Kidney (tissue), 14 donors: ENCODE data around the gene ACY1. TPM values are rescaled to one million over a fixed set of nuclear protein-coding genes. Genes with fewer than 3 reads are reported as not detected.
"Not testable (repeated sequence)": the region's sequence is repeated elsewhere in the genome, so short reads cannot be mapped to it uniquely, and the experiment has no call there.

ENCODE experiments used
- DNase-seq, 5 donors: peaks; one replicate each; pipeline ENCODE4 v3.0.0-alpha.2; 2013 to 2020
- FAIRE-seq: peaks from 2 replicates; lab custom pipeline; 2012; peaks lifted over from hg19 to GRCh38; lab: Jason Lieb, UNC
- H3K27ac ChIP-seq, 2 donors: one replicate each; pipeline ENCODE4 v1.7.0; 2013; ENCODE audit warnings: low read depth in 2 of 2, low read length in 2 of 2, inconsistent platforms in 1 of 2
- H3K27me3 ChIP-seq: one replicate; pipeline ENCODE4 v1.7.1; 2013; ENCODE audit warnings: low read length, inconsistent platforms; ENCODE audit not compliant: control insufficient read depth, insufficient read depth
- H3K36me3 ChIP-seq, 3 donors: one replicate each; pipeline versions ENCODE4 v1.7.0 to v1.7.1; 2013; ENCODE audit warnings: low read length in 3 of 3, control low read depth in 1 of 3, inconsistent platforms in 1 of 3; ENCODE audit not compliant: insufficient read depth in 3 of 3, control insufficient read depth in 2 of 3
- H3K4me1 ChIP-seq, 3 donors: one replicate each; pipeline versions ENCODE4 v1.7.0 to v1.7.1; 2013; ENCODE audit warnings: low read length in 3 of 3, inconsistent platforms in 1 of 3, low read depth in 1 of 3; ENCODE audit not compliant: control insufficient read depth in 2 of 3, insufficient read depth in 2 of 3
- H3K4me3 ChIP-seq, 3 donors: one replicate each; pipeline versions ENCODE4 v1.7.0 to v1.8.1; 2013; ENCODE audit warnings: low read length in 3 of 3, control low read depth in 1 of 3, inconsistent platforms in 1 of 3
- H3K9ac ChIP-seq, 3 donors: one replicate each; pipeline versions ENCODE4 v1.7.0 to v1.7.1; 2013; ENCODE audit warnings: low read length in 3 of 3, control low read depth in 1 of 3, inconsistent platforms in 1 of 3
- H3K9me3 ChIP-seq, 3 donors: one replicate each; pipeline versions ENCODE4 v1.7.0 to v1.7.1; 2013; ENCODE audit warnings: low read length in 3 of 3, control low read depth in 1 of 3, inconsistent platforms in 1 of 3; ENCODE audit not compliant: control insufficient read depth in 2 of 3, insufficient read depth in 1 of 3
- CTCF ChIP-seq: IDR thresholded peaks from 3 replicates; pipeline ENCODE4 v1.5.1; 2012; ENCODE audit warnings: mild to moderate bottlenecking, moderate library complexity, borderline replicate concordance; ENCODE audit not compliant: insufficient read depth; ENCODE audit errors: extremely low read depth
- intact Hi-C: fragments of 100-400 bp; cut with DNase I; formaldehyde crosslinking; loops from one replicate; pipeline ENCODE4 v1.11.1; 2022
- polyA plus RNA-seq: library from polyadenylated mRNA; stranded (reverse); fragments of 350-450 nt; fragmentation: Illumina TruSeq; extraction: RNeasy Lipid Tissue Mini Kit (QIAGEN cat#74804); gene quantifications from one replicate; pipeline ENCODE4 v1.2.3, GENCODE V29; 2014; ENCODE audit warnings: low read depth, low replicate concordance; ENCODE audit not compliant: insufficient read depth
- total RNA-seq: library from RNA; stranded (reverse); fragmentation: NEBNext Ultra II Directional; extraction: Animal tissue kit (Norgen Biotek cat#: 25700); gene quantifications from one replicate; pipeline ENCODE4 v1.2.1, GENCODE V29; 2021
- donor health status: control.
- donor health status: control.
- donor health status: control.
- donor health status: control.
- donor health status: control.
- donor health status: DM: yes; HTN: yes; CAD: no.
- donor health status: Normal renal cell carcinoma (clear cell type).

The ACY1 gene
- total and polyA plus RNA-seq, 2 donors from 2014 or later, result 68.1 to 856 TPM

- Histone ChIP-seq H3K36me3 (peaks cover 0 to 3% (median 0%) of the 10 kb centered on the region in 3 donors), H3K9ac (no peak overlapping the region), H3K27ac (no peak overlapping the region), H3K27me3 (no peaks in the 10 kb centered on the region), H3K4me1 (peaks cover 0 to 24% (median 2%) of the 10 kb centered on the region in 3 donors), H3K4me3 (peak overlapping the region in 1 of 3 donors; percentile 82), H3K9me3 (no peaks in the 10 kb centered on the region)
- TF ChIP-seq CTCF, result no peak
- no peak for DNase-seq
- intact Hi-C loops, result no loop called here
- FAIRE-seq, result no peak
These were observed 2.9 kb downstream of the ACY1 start for GRCh38 chr3:51986010-51986947.

- DNase-seq (no peak), FAIRE-seq (no peak)
- no peak for TF ChIP-seq CTCF
- Histone ChIP-seq H3K4me1 (peaks cover 0 to 18% (median 2%) of the 10 kb centered on the region in 3 donors), H3K9me3 (no peaks in the 10 kb centered on the region), H3K36me3 (peaks cover 0 to 6% (median 1%) of the 10 kb centered on the region in 3 donors), H3K27ac (no peak overlapping the region), H3K27me3 (no peaks in the 10 kb centered on the region), H3K4me3 (no peak overlapping the region), H3K9ac (no peak overlapping the region)
- intact Hi-C loops, result no loop called here
These were observed 4.2 kb downstream of the ACY1 start for GRCh38 chr3:51987568-51987967.

GRCh38 chr3:51988286-51989146, 5.2 kb downstream of the ACY1 start:
- Histone ChIP-seq H3K27ac (no peak overlapping the region), H3K9ac (no peak overlapping the region), H3K27me3 (no peaks in the 10 kb centered on the region), H3K9me3 (no peaks in the 10 kb centered on the region), H3K4me1 (peaks cover 0 to 16% (median 2%) of the 10 kb centered on the region in 3 donors), H3K4me3 (no peak overlapping the region), H3K36me3 (peaks cover 0 to 8% (median 2%) of the 10 kb centered on the region in 3 donors)
- DNase-seq, result no peak
- intact Hi-C loops, result no loop called here
- no peak for TF ChIP-seq CTCF
- no peak for FAIRE-seq

- H3K4me3 ChIP-seq, H3K27me3 ChIP-seq, H3K9me3 ChIP-seq, intact Hi-C loops, H3K27ac ChIP-seq, H3K9ac ChIP-seq, DNase-seq, FAIRE-seq: not testable (repeated sequence)
- H3K4me1 ChIP-seq, result peaks cover 3 to 24% (median 8%) of the 10 kb centered on the region in 3 donors
- peaks cover 8 to 18% (median 8%) of the 10 kb centered on the region in 3 donors for H3K36me3 ChIP-seq
These were observed 7.2 kb downstream of the ACY1 start for GRCh38 chr3:51990501-51990971.
